Stimulated activated CD4-positive, alpha-beta T cell treated with anti-CD3 and anti-CD28 coated beads, Interleukin-1b, Interleukin-23, amount 100 ng/mL, for 1 hour (primary cell): ENCODE measurements around the gene RAB6D.
"Not testable (repeated sequence)": the region's sequence is repeated elsewhere in the genome, so short reads cannot be mapped to it uniquely, and the experiment has no call there.

Experiments used
- DNase-seq, 2 donors: peaks; one replicate each; pipeline ENCODE4 v3.0.0-alpha.2; 2020; ENCODE audit warnings: low read depth in 2 of 2

Gene RAB6D

DNA sequence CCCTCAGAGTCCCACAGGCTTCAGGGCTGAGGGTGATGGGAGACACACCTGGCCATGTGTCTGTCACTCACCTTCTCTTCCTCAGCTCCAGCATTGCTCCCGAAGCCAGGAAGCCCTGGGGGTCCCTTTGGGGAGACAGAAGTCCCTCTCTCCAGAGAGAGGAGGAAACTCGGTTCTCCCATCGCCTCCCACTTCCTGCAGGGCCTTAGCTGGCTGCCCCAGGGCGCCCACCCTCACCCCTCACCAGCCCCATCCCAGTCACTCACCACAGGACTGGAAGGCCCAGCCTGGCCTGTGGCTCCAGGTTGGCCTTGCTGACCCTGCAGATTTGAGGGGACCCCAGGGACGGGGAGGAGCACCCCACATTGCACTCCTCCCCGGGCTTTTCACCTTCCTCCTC is 2.7 kb upstream of the RAB6D start:
- no peak for DNase-seq

DNA sequence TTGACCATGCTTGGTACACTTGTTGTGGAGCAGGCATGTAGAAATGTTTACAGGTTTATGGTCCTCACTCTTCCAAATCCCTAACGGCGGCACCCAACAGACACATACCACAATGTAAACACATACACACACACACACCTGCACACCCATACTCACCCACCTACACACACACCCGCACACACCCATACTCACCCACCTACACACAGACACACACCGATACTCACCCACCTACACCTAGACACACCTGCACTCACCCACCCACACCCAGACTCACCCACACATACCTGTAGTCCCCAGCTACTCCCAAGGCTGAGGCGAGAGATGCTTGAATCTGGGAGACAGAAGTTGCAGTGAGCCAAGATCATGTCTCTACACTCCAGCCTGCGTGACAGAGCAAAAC is 1.5 kb upstream of the RAB6D start:
- no peak for DNase-seq

DNA sequence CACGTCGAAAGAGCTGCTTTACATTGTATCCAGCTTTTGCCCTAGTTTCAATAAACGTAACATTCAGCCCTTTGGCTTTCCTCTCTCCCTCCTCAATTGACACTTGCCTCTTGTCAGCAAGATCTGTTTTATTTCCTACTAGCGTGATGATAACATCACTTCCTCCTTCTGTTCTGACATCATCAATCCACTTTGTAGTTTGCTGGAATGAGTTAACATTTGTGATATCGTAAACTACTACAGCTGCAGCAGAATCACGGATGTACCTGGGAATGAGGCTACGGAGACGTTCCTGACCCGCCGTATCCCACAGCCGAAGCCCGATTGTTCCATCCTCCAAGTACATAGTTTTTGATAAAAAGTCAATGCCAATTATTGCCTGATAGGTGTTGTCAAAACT is 755 bp downstream of the RAB6D start:
- DNase-seq, result not testable (repeated sequence)

DNA sequence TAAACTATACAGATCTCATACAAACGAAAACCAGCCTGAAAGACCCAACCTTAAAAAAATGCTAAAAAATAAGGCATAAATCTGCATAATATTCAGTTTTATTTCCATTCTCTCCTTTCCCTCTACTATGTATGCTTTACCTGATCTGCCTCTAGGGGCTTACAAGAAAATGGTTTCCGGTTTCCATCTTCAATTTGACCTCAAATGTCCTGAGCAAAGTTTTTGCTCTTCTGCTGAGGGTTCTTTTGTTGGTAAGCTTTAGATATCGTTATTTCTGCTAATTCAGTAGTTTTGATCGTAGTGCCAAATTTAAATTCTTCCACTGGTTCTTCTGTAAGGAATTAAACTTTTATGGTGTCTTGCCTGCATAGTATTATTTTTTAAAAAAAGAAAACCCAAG is 2.2 kb downstream of the RAB6D start:
- DNase-seq, result not testable (repeated sequence)

DNA sequence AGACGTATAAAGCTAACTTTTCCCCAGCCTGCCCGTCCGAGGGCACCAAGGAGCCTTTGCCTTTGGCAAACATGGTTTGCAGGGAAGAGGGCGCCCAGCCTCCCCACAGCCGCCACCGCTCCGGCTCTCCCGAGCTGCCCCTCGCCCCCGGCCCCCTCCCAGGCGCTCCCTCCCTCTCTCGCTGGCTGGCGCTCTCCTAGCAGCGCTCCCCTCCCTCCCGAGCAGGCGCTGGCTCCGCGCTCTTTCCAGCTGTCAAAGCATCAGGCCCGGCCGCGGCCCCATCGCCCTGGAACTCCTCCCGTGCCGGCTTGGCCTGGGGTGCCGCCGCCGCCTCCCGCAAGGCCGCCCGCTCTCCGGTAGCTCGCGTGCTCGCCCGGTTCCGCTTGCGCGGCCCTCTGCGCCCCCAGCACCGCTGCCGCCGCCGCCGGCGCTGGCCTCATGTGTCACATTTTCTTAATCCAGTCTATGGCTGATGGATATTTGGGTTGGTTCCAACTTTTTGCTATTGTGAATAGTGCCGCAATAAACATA is 10.7 kb downstream of the RAB6D start:
- DNase-seq, result not testable (repeated sequence)

DNA sequence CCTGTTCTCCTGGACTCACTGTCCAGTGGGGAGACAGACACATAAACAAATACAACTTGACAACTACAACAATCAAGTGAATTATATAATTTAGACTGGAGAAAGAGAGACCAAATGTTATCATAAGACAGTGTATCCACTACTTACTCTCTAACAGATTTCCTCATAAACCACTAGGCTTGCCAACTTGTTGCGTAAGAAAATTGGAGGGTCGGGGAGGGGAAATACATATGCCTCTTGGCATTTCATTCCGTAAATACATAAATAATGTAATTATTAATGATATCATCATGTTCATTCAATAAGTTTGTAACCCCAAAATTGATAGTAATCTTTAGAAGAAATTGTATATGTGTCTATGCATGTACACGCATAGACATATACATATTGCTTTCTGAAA is 14.9 kb downstream of the RAB6D start:
- no peak for DNase-seq

DNA sequence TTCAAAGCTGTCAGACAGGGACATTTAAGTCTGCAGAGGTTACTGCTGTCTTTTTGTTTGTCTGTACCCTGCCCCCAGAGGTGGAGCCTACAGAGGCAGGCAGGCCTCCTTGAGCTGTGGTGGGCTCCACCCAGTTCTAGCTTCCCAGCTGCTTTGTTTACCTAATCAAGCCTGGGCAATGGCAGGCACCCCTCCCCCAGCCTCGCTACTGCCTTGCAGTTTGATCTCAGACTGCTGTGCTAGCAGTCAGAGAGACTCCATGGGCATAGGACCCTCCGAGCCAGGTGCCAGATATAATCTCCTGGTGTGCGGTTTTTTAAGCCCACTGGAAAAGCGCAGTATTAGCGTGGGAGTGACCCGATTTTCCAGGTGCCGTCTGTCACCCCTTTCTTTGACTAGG is 16.9 kb downstream of the RAB6D start:
- not testable (repeated sequence) for DNase-seq

DNA sequence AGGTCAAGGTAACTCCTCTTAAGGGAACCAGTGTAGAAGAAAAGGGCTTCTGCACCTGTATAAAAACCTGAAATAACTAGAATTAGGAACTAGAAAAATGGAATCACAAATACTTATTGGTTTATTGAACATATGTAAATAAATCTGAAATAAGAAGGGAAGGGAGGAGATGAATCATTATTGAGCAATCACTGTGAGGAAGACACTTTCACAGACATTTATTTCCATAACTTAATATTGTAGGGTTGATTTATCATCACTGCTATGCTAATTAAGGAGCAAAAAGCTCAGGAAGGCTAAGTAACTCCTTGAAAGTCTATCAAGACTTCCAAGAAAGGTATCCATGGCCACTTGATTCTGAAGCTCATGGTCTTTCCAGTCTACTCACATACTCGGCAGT is 24.7 kb downstream of the RAB6D start:
- not testable (repeated sequence) for DNase-seq

DNA sequence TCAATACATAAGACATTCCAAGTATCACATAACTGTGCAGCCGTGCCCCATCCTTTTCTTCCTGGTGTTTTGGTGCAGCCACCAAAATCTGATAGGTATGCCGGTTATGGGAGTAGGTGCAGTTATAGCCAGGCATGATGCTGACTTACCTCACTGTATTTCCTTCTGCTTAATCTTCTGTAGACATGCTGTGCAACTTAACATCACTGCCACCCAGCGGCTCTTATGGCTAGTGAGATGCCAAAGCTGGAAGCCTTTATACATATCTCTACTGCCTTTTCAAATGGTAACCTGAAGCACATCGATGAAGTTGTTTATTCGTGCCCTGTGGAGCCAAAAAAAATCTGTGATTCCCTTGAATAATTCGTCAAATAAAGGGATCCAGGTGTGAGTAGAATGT is 28.6 kb downstream of the RAB6D start:
- DNase-seq, result not testable (repeated sequence)

DNA sequence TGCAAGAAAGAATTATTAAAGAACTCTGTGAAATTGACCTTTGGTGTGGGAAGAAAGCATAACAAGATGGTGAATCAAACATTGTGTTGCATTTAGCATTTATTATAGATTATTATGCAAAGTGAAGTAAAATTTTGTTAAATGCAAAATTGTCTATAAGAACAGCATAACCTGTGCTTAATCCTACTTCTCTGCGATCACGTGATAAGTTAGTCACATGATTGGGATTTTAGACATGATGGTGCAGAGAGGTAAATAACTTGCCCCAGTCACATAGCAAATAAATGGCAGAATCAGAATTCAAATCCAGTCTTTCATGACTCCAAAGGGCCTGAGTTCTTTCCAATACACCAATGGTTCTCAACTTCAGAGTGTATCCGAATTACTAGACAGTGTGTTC is 31.3 kb downstream of the RAB6D start:
- not testable (repeated sequence) for DNase-seq

DNA sequence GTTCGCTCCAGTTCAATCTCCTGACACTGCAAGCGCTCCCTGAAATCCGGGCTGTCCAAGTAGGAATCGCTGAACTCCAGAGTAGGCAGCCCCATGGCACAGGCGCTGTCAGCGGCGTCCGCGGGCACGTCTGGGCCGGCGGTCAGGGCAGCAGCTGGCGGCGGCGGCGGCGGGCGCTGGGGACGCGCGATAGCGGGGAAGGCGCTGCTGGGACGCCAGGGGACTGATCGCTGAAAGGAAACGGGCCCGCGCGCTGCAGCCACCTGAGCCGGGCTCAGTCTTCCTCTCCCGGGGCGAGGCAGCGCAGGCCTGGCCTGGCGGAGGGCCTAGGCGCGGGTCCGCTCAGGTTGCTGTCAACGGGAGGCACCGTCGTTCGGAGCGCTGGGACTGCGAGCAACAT is 33.0 kb downstream of the RAB6D start:
- not testable (repeated sequence) for DNase-seq

DNA sequence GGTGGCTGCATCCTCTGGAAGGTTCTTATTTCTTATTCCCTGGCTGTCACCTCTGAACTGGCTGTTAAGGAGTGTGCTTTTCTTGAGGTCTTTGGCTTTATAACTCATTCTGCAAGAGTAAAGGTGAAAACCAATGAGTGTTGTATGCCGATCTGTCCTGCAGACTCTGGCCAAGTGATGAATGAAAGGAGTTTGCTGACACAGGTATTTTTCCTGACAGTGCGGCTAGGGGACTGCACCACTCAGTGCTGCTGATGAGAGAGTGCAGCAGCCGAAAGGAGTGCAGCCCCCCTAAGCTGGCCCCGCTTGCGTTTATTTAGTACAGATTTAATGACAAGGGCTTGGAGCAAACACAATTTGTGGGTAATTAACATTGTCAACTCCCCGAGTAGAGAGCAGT is 41.8 kb downstream of the RAB6D start:
- DNase-seq, result no peak

DNA sequence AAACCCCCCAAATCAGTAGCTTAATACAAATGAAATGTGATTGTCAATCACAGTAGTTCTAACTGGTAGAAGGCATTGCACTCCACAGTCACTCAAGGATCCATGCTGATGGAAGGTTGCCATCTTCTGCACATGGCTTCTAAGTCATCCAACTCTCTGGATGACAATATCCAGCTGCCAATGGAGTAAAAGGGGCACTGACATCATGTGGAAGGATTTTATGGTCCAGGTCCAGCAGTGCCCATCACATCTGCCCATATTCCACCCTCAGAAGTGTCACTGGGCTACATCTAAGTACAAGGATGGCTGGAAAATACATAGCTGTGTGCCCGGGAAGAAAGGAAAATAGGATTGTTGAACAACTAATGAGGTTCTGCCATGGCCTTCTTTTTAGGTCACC is 42.6 kb downstream of the RAB6D start:
- not testable (repeated sequence) for DNase-seq

DNA sequence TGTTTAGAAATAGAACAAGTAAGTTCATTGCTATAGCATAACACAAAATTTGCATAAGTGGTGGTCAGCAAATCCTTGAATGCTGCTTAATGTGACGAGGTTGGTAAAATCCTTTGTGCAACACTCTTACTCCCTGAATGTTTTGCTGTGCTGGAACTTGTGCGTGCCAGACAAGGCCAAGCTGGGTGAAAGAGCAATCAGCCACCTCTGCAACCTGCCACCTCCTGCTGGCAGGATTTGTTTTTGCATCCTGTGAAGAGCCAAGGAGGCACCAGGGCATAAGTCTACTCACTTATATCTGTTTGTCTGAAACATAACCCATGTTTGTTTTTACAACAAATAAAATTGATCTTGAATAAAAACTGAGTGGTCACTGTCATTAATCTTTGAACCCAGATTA is 53.0 kb downstream of the RAB6D start:
- DNase-seq, result not testable (repeated sequence)
